SKM-1 treated with dmso at 0.1 percent for 144 hours (cell line): Measurements from ENCODE around the gene KCNK10.

Experiments
- DNase-seq: peaks from one replicate; lab custom pipeline; 2025; ENCODE audit not compliant: unreplicated experiment; lab: John Stamatoyannopoulos, UW

The KCNK10 gene, protein sequence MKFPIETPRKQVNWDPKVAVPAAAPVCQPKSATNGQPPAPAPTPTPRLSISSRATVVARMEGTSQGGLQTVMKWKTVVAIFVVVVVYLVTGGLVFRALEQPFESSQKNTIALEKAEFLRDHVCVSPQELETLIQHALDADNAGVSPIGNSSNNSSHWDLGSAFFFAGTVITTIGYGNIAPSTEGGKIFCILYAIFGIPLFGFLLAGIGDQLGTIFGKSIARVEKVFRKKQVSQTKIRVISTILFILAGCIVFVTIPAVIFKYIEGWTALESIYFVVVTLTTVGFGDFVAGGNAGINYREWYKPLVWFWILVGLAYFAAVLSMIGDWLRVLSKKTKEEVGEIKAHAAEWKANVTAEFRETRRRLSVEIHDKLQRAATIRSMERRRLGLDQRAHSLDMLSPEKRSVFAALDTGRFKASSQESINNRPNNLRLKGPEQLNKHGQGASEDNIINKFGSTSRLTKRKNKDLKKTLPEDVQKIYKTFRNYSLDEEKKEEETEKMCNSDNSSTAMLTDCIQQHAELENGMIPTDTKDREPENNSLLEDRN

DNA sequence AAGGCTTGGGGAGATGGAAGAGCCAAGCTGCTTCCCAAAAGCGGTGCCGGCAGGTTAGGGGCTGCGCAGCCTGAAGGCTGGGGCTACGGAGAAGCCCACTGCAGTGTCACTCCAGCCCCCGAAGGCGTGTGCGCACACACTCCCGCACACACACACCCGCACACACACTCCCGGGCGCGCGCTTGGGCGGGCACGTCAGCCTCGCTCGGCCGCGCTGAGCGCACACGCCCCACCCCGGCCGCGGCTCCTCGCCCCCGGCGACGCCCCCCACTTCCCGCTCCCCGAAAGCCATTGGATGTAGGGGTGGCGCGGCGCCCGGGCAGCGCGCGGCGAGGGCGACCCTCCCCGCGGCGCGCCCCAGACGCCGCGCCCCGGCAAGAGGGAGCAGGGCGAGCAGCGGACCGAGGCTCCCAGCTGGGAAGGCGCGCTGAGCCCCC lies at the start of gene KCNK10:
Gene KCNK10 (minus strand): TSS at position 184 of the 437 bp plus-strand sequence. CDS start 471 bp downstream, outside the sequence.
- DNase-seq = no peak

DNA sequence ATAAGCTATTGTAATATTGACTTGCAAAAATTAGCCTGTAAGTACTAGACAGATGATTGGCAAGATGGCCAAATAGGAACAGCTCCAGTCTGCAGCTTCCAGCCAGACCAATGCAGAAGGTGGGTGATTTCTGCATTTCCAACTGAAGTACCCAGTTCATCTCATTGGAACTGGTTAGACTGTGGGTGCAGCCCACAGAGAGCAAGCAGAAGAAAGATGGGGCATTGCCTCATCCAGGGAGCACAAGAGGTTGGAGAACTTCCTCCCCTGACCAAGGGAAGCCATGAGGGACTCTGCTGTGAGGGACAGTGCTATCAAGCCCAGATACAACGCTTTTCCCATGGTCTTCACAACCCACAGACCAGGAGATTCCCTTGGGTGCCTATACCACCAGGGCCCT lies 46.4 kb upstream of the KCNK10 start:
- DNase-seq = no peak

DNA sequence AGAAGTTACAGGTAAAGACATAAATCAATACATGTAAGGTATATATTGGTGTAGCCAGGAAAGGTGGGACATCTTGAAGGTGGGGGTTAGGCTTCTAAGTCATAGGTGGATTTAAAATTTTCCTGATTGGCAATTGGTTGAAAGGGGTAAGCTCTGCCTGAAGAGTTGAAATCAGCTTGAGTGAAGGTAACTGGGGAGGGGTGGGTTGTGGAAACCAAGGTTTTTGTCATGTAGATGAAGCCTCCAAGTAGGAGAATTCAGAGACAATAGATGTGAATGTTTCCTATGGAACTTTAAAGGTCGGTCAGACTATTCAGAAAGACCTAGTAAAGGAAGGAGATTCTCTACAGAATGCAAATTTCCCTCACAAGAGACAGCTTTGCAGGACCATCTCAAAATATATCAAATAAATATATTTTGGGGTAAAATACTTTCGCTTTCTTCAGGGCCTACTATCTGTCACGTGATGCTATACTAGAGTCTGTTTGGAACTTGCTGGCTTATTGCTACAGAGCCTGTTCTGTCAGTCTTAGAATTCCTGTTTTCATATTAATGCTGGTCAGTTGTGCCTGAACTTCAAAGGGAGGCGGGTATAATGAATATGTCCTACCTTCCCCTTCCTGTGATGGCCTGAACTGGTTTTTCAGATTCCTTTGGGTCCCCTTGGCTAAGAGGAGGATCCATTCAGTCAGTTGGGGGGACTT lies 41.8 kb upstream of the KCNK10 start:
- DNase-seq = no peak

GRCh38 chr14:88363644-88364043 lies 40.6 kb upstream of the KCNK10 start:
- DNase-seq = no peak

DNA sequence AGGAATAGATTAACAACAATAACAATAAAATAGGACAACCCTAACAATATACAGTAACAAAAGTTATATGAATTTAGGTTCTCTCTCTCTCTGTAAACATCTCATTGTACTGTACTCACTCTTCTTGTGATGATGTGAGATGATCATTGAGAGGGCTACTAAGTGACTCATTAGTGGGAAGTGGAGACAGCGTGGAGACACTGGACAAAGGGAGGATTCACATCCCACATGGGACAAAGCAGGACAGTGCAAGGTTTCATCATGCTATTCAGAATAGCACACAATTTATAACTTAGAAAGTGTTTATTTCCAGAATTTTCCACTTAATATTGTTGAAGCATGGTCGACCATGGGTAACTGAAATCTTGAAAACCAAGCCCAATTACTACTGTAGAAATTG lies 36.4 kb upstream of the KCNK10 start:
- no peak for DNase-seq

DNA sequence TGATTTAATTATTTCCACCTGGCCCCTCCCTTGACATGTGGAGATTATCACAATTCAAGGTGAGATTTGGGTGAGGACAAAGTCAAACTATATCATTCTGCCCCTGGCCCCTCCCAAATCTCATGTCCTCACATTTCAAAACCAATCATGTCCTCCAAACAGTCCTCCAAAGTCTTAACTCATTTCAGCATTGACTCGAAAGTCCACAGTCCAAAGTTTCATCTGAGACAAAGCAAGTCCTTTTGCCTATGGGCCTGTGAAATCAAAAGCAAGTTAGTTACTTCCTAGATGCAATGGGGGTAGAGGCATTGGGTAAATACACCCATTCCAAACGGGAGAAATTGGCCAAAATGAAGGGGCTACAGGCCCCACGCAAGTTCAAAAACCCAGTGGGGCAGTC lies 31.3 kb upstream of the KCNK10 start:
- DNase-seq = no peak

- DNase-seq = no peak
Measured at GRCh38 chr14:88352698-88353097, 29.6 kb upstream of the KCNK10 start.

DNA sequence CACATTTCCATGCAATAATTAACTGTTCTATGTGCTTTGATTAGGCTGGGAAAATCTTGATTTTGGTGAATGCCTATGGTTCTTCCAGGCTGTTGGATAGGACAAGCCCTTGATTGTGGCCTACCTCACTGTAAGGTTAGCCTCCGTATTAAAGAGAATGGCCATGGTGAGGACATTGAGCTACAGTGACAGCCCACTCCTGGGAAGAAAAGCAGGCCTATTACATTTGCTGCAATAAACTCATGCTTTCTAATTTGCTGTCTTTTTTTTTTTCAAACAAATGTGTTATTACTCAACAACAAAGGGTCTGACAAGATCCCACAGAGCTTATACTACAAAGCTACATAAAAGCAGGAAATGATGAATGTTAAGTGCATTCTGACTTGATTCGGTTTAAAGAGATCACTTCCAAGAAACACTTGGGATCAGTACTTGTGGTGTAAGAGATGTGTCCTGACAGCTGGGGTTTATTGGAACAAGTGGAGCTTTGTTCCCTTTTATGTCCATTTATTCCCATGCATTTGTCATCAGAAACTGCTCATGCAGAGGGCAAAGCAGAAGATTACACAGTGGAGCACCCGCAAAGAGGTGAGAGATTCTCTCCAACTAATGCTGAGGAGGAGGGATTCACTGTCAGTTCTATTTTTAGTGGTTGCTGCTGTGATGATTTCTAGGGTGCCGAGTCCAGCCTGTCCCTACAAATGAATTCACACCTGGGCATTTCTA lies 29.1 kb upstream of the KCNK10 start:
- DNase-seq = no peak

GRCh38 chr14:88348546-88348945 lies 25.5 kb upstream of the KCNK10 start:
- no peak for DNase-seq

DNA sequence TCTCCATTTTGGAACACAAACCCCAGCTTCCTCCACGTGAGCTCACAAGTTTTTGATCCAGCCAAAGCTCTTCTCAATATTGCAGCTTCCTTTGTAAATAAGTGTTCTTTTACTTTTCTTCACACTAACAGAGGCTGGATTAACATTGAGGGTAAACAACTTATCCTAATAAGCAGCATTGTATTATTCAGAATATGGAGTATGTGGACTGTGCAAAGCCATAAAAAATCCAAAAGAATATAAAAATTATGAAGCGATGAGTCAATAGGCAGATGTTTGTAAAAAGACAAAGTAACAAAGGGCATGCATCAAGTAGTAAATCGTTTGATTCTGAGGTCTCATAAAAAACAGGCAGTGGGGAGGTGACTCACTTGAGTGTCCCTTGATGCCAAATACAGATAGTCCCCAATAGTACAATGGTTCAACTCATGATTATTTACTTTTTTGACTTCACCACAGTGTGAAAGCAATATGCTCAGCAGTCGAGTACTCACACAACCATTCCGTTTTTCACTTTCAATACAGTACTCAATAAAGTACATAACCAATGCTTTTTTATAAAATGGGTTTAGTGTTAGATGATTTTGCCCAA lies 23.1 kb upstream of the KCNK10 start:
- DNase-seq = no peak

- DNase-seq = no peak
Measured at GRCh38 chr14:88342980-88343379, 19.9 kb upstream of the KCNK10 start.

DNA sequence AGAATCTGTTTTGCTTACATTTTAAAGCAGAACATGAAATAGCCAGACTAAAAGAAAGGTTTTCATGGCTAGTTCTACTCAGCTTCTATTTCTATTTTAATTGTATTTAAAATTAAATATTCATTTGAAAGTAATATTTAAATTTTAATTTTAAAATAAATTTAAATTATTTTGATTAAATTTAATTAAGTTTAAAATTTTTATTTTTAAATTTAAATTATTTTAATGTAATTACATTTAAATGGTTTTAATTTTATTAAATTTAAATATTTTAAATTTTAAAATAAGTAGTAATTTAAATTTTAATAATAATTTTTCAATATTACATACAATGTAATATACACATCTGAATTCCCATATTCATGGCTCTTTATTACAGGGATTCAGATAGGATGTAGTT lies 17.3 kb upstream of the KCNK10 start:
- no peak for DNase-seq

GRCh38 chr14:88333036-88333435 lies 10.0 kb upstream of the KCNK10 start:
- no peak for DNase-seq

DNA sequence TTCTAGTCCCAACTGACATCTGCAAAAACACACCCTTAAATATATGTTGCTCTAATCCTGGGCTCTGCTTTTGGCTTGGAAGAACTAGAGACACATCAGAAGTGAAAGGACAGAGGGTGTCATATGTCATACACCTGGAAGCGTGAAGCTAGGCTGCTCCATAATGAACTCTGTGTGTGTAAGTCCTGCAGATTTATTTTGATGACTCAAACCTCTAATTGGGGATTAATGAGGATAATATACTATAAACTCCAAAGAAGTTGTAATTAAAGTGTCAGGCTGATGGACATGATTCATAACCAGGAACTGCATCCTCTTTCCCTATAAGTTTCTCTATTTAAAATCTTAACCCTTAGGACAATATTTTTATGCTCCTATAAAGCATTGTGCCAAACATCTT lies 4.4 kb upstream of the KCNK10 start:
- no peak for DNase-seq

GRCh38 chr14:88326352-88327103 lies 3.5 kb upstream of the KCNK10 start:
- DNase-seq = no peak

DNA sequence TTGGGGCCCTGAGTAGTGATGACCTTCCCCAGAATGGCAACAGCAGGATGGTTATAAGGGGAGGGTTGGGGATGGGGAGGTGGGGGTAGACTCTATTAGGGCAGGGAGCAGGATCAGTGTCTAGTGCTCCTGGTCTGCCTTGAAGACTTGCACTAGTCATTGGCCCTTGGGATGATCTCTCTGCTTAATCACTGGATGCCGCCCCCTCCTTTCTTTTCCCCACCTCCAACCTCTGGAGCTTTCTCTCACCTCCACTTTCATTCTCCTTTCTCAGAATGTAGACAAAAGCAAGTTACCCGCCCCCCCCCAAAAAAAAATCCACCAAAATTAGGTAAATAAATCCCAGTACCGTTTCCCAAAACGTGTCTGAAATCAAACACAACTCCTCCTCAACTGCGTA lies 2.8 kb upstream of the KCNK10 start:
- no peak for DNase-seq

- DNase-seq = no peak
Measured at GRCh38 chr14:88324930-88325329, 1.9 kb upstream of the KCNK10 start.

GRCh38 chr14:88324491-88324890 lies 1.4 kb upstream of the KCNK10 start:
- DNase-seq = no peak

DNA sequence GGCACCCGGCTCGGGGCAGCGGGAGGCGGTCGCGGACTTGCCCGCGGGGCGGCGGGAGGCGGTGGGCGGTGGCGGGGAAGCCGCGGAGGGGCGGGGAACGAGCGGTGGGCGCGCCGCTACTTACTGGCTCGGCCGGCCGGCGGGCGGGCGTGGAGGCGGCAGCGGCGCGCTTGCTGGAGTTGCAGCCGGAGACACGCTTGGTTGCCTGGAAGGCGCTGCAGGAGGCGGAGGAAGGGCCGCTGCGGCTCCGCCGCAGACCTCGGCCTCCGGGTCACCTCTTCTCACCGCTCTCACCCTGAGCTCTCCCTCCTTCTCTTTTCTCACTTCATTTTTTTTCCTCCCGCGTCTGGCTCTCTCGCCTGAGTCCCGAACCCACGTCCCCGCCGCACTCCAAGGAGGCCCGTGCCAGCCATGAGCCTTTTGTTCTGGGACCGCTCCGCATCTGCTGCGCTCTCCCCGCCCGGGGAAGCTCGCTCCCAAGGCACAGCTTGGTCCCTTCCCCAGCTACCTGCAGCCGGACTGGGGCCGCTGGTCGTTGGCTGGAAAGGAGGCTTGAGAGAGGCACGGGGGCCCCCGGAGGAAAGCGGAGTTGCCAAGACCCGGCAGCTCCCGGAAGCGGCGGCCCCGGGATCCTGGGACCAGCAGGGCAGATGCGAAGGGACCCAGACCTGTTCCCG lies 592 bp upstream of the KCNK10 start:
- DNase-seq = no peak
